ENCODE results near the gene MED8. TPM values are rescaled to one million over a fixed set of nuclear protein-coding genes. Genes with fewer than 3 reads are reported as not detected.
A peak's percentile ranks its signal among the peaks of the same experiment; 100 is the strongest.

MED8 gene
- total RNA-seq, 2 donors from 2014 or later = 18.8 to 21.3 TPM

- H3K27ac ChIP-seq = no peak overlapping the region
- DNase-seq (ENCODE audit: low spot score) = no peak
- peaks cover 0 to 13% of the 10 kb centered on the region in 2 donors for H3K4me1 ChIP-seq
- H3K27me3 ChIP-seq = no peaks in the 10 kb centered on the region
- H3K36me3 ChIP-seq = peaks cover 69% of the 10 kb centered on the region
- TF ChIP-seq CTCF (IDR thresholded peaks at IDR 0.05) = no peak
- no peak overlapping the region for H3K4me3 ChIP-seq
- H3K9me3 ChIP-seq = no peaks in the 10 kb centered on the region
These were observed 47.7 kb upstream of the MED8 start for GRCh38 chr1:43437031-43437973.

GRCh38 chr1:43436371-43436770 is 46.8 kb upstream of the MED8 start:
- Histone ChIP-seq H3K9me3 (no peaks in the 10 kb centered on the region), H3K27ac (no peak overlapping the region), H3K27me3 (no peaks in the 10 kb centered on the region), H3K36me3 (peaks cover 69% of the 10 kb centered on the region), H3K4me1 (peaks cover 0 to 13% of the 10 kb centered on the region in 2 donors), H3K4me3 (no peak overlapping the region)
- no peak for DNase-seq (ENCODE audit: low spot score)
- TF ChIP-seq CTCF (IDR thresholded peaks at IDR 0.05) = no peak

GRCh38 chr1:43435146-43436145 is 45.8 kb upstream of the MED8 start:
- no peaks in the 10 kb centered on the region for H3K9me3 ChIP-seq
- peaks cover 69% of the 10 kb centered on the region for H3K36me3 ChIP-seq
- no peak for TF ChIP-seq CTCF (IDR thresholded peaks at IDR 0.05)
- H3K27ac ChIP-seq = peak overlapping the region; percentile 15 to 44
- H3K4me1 ChIP-seq = peaks cover 0 to 13% of the 10 kb centered on the region in 2 donors
- no peaks in the 10 kb centered on the region for H3K27me3 ChIP-seq
- no peak overlapping the region for H3K4me3 ChIP-seq
- DNase-seq (ENCODE audit: low spot score) = peak; percentile 79

GRCh38 chr1:43434256-43434655 is 44.7 kb upstream of the MED8 start:
- H3K9me3 ChIP-seq = no peaks in the 10 kb centered on the region
- H3K27ac ChIP-seq = no peak overlapping the region
- TF ChIP-seq CTCF (IDR thresholded peaks at IDR 0.05) = no peak
- peaks cover 0 to 13% of the 10 kb centered on the region in 2 donors for H3K4me1 ChIP-seq
- no peak overlapping the region for H3K4me3 ChIP-seq
- no peaks in the 10 kb centered on the region for H3K27me3 ChIP-seq
- no peak for DNase-seq (ENCODE audit: low spot score)
- H3K36me3 ChIP-seq = peaks cover 69% of the 10 kb centered on the region

- DNase-seq (ENCODE audit: low spot score) = no peak
- Histone ChIP-seq H3K36me3 (peaks cover 72% of the 10 kb centered on the region), H3K4me1 (peaks cover 0 to 13% of the 10 kb centered on the region in 2 donors), H3K4me3 (no peak overlapping the region), H3K9me3 (no peaks in the 10 kb centered on the region), H3K27ac (no peak overlapping the region), H3K27me3 (no peaks in the 10 kb centered on the region)
- no peak for TF ChIP-seq CTCF (IDR thresholded peaks at IDR 0.05)
These were observed 43.3 kb upstream of the MED8 start for GRCh38 chr1:43432907-43433306.

All from right atrium auricular region (tissue), 2 donors.